ENCODE results near the gene LRRC2.
"Not testable (repeated sequence)": the region's sequence is repeated elsewhere in the genome, so short reads cannot be mapped to it uniquely, and the experiment has no call there.

Gene LRRC2

GRCh38 chr3:46580675-46581074 is 14.6 kb upstream of the LRRC2 start:
- DNase-seq, result no peak

- no peak for DNase-seq
Measured at GRCh38 chr3:46579756-46580286, 13.7 kb upstream of the LRRC2 start.

- DNase-seq, result no peak
Measured at GRCh38 chr3:46578973-46579755, 13.1 kb upstream of the LRRC2 start.

- not testable (repeated sequence) for DNase-seq
Measured at GRCh38 chr3:46577580-46578249, 11.6 kb upstream of the LRRC2 start.

- no peak for DNase-seq
Measured at GRCh38 chr3:46576879-46577278, 10.8 kb upstream of the LRRC2 start.

- no peak for DNase-seq
Measured at GRCh38 chr3:46576386-46576785, 10.3 kb upstream of the LRRC2 start.

GRCh38 chr3:46575577-46576222 is 9.6 kb upstream of the LRRC2 start:
- DNase-seq, result no peak

DNA sequence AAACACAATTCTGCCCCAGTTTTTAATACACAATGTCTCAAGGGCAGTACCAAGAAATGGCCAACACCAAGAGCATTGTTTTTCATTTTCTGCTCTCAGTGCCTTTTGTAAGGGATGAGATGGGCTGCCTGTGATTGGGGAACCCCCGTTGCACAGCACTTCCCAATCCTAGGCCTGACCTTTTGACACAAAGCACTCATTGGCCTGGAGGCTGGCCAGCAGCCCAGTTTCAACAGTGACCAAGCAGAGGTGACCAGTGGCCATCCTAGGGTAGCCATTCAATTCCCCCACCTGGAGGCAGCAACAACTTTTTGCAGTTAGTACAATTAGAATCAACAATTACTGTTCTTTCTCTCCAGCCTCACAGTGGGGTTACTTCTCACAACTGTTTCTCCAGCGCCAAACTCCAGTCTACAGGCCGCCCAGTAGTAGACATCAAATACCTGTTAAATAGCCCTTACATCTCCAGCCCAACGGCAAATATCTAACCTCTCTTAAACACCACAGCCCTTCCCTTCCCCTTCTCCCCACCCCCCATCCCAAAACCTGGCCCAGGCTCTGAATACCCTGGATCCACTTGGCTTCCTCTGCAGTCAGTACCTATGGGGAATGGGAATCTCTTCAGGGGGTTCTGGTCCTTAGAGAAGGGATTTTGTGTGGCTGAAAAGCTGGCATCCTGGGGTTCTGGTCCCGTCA is 8.9 kb upstream of the LRRC2 start:
- DNase-seq, result no peak

GRCh38 chr3:46574243-46574646 is 8.1 kb upstream of the LRRC2 start:
- DNase-seq, result no peak

- no peak for DNase-seq
Measured at GRCh38 chr3:46573701-46574100, 7.6 kb upstream of the LRRC2 start.

DNA sequence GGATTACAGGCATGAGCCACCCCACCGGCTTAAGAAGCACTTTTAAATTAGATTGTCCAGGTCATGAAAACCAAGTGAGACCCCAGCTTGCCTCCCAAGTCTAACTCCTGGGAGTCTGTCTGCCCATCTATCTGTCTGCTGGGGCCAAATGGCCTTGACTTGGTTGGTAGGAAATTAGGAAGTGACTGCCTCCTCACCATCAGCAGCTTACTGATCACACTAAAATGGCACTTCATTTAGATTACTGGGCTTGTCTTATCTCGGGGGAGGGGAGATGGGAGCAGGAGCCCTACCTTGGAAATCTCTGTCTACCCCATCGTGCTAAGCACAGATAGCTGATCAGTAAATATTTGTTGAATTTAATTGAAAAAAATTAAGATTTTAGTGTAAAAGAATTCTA is 5.6 kb upstream of the LRRC2 start:
- DNase-seq, result no peak

- DNase-seq, result no peak
Measured at GRCh38 chr3:46565607-46566039, 479 bp downstream of the LRRC2 start.

GRCh38 chr3:46565077-46565476 is 1.0 kb downstream of the LRRC2 start:
- no peak for DNase-seq

DNA sequence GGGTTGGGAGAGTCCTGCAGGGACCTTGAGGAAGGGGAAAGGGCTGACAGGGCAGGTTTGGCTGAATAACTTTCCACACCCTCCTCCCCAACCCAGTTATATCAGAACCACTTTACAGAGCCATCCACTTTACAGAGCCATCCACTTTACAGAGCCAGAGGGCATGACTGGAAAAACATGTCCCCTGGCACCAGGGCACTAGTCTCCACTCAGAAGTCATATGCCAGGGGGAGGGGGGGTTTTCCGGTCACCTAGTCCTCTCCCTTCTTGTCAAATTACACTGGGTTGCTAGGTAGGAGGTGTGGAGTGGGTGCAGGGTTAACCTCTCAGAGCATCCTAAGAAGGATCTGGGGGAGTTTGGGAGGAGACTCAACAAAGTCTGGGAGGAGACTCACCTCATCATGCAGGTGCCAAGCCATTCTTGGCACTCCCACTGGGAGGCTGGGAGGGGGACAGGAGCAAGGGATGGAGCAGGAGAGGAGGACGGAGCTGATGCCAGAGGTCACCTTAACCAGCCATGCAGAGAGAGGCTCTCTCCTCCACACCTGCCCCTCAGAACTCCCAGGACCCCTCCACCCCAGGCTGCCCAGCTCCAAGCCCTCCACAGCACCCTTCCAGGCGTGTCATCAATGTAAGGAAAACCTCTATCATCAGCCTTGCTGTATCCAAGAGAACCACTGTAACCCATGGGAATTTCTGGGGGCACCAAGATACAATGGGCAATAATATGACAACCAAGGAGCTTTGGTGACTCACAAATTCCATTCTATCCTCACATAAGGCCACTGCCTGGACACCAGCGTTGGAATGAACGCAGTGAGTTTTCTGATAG is 1.7 kb downstream of the LRRC2 start:
- DNase-seq, result no peak

DNA sequence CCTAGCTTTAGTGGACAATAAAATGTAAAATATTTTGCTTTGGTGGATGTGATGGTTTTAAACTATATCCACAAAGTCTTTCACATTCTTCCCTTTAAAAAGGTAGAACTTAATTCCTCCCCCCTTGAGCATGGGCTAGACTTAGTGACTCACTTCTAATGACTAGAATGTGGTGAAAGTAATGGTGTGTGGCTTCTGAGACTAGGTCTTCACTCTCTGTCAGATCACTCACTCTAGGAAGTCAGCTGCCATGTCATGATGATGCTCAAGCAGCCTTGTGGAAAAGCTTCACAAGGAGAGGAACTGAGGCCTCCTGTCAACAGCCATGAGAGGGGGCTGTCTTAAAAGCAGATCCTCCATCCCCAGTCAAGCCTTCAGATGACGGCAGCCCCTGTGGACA is 4.2 kb downstream of the LRRC2 start:
- no peak for DNase-seq

GRCh38 chr3:46561511-46561910 is 4.6 kb downstream of the LRRC2 start:
- DNase-seq, result no peak

- no peak for DNase-seq
Measured at GRCh38 chr3:46559091-46559704, 6.9 kb downstream of the LRRC2 start.

- peak; percentile 75 for DNase-seq
Measured at GRCh38 chr3:46558184-46559043, 7.7 kb downstream of the LRRC2 start.

DNA sequence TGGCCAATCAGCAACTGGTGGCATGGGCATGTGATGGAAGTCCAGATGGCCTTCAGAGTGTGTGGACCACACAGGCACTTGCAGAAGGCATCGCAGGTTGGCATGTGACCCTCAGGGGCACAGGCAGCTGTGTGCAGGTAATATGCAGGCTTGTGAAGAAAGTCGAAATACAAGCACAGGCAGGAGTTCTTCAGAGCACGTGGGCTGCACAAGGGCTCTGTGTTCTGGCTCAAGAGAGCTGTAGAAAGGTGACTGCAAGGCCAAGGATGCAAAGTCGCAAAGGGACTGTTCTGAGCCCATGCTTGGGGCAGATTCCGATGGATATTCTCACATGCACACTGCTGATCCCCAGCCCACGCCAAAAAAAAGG is 8.3 kb downstream of the LRRC2 start:
- DNase-seq, result no peak

DNA sequence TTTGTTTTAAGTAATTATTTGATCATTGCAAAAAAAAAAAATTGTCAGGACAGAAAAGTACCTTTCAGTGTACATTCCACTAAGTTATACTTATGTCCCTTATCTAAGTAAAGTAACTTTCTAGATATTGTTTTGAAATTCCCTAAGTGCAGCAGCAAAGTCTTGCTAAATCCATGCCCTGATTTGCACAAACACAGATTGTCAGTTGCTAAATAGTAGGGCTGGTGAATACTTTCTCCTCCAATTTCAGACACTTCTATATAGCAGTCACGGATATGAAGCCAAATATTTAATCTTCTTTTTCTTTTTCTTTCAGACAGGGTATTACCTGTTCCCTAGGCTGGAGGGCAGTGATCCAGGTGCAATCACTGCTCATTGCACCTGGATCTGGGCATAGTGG is 12.9 kb downstream of the LRRC2 start:
- DNase-seq, result no peak

DNA sequence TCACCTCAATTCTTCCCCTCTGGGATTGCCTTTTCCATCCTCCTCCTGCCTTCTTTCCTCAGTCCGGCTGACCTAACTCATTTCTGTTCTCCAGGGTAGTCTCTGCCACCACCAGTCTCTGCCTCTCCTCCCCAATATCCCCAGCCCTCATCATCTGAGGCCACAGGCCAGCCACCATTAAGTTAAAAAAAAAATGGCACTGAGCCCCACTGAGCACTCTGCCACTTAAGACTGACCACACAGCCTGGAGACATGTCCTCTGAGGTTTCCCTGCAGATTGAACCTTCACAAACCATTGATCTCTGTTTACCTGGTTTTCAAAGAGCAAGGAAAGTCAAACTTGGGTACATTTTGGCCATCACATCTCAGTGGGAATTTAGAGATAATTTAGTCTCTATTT is 13.6 kb downstream of the LRRC2 start:
- DNase-seq, result no peak
